HEK293 (cell line): ENCODE data around the gene IL10RB.
A peak's percentile ranks its signal among the peaks of the same experiment; 100 is the strongest.

Source experiments
- CTCF ChIA-PET: fragments of 350-600 bp; formaldehyde crosslinking; extraction: SDS; loops from one replicate; lab custom pipeline; 2021; ENCODE audit warnings: antibody characterized with exemption; lab: Yijun Ruan, JAX
- POLR2A ChIA-PET: fragments of 300-600 bp; formaldehyde crosslinking; extraction: SDS; loops from one replicate; lab custom pipeline; 2020; ENCODE audit warnings: antibody characterized with exemption, inconsistent platforms; lab: Yijun Ruan, JAX
- H3K27ac ChIP-seq: fragments of 200-500 bp; sonication (Bioruptor generic); 2 replicates; pipeline ENCODE4 v1.5.1; 2014; ENCODE audit warnings: low read depth, low read length, control low read depth, inconsistent platforms; ENCODE audit errors: extremely low read depth
- H3K36me3 ChIP-seq, 2 experiments: fragments of 200-500 bp in 1 of 2; sonication (Bioruptor generic) in 1 of 2; 1 replicate in 1 of 2; 2 replicates in 1 of 2; pipeline ENCODE4 v1.5.1; 2014 to 2017; ENCODE audit warnings: inconsistent platforms in 2 of 2, low read length in 2 of 2; ENCODE audit not compliant: control insufficient read depth in 2 of 2, insufficient read depth in 1 of 2
- H3K4me1 ChIP-seq: fragments of 200-500 bp; sonication (Bioruptor generic); 2 replicates; pipeline ENCODE4 v1.5.1; 2014; ENCODE audit warnings: mild to moderate bottlenecking, low read length, inconsistent platforms; ENCODE audit not compliant: control insufficient read depth, insufficient read depth
- H3K4me3 ChIP-seq: 2 replicates; pipeline ENCODE4 v1.5.1; 2011; ENCODE audit warnings: low read depth, mild to moderate bottlenecking, control low read depth, low read length, moderate library complexity
- H3K9me3 ChIP-seq: fragments of 200-500 bp; sonication (Bioruptor generic); 2 replicates; pipeline ENCODE4 v1.5.1; 2014; ENCODE audit warnings: low read depth, low read length, inconsistent platforms; ENCODE audit not compliant: control insufficient read depth, insufficient read depth
- GLI2 ChIP-seq: fragments of 450-650 bp; formaldehyde crosslinking; IDR thresholded peaks from 2 replicates; pipeline ENCODE4; 2017; ENCODE audit warnings: missing biosample characterization, missing genetic modification characterization, low read depth, borderline replicate concordance
- HOXC10 ChIP-seq: sonication (generic); formaldehyde crosslinking; IDR thresholded peaks from 2 replicates; pipeline ENCODE4 v1.8.1; 2023; ENCODE audit warnings: mild to moderate bottlenecking, missing genetic modification reagents
- HOXD13 ChIP-seq: sonication (generic); formaldehyde crosslinking; IDR thresholded peaks from 2 replicates; pipeline ENCODE4 v1.8.0; 2022; ENCODE audit warnings: missing genetic modification reagents, borderline replicate concordance
- IKZF3 ChIP-seq: fragments of 450-650 bp; IDR thresholded peaks from 2 replicates; pipeline ENCODE4 v1.5.0; 2018; ENCODE audit warnings: missing biosample characterization, mild to moderate bottlenecking, missing genetic modification characterization, moderate library complexity
- KLF1 ChIP-seq: fragments of 450-650 bp; formaldehyde crosslinking; IDR thresholded peaks from 2 replicates; pipeline ENCODE4 v1.5.1; 2016; ENCODE audit warnings: missing biosample characterization, missing genetic modification characterization
- KLF8 ChIP-seq: fragments of 450-650 bp; formaldehyde crosslinking; IDR thresholded peaks from 2 replicates; pipeline ENCODE4 v1.5.1; 2016; ENCODE audit warnings: missing biosample characterization, missing genetic modification characterization
- RBAK ChIP-seq: fragments of 450-650 bp; formaldehyde crosslinking; IDR thresholded peaks from 2 replicates; pipeline ENCODE4 v1.5.1; 2016; ENCODE audit warnings: missing biosample characterization, missing genetic modification characterization
- REPIN1 ChIP-seq: fragments of 450-650 bp; formaldehyde crosslinking; IDR thresholded peaks from 2 replicates; pipeline ENCODE4 v1.5.1; 2017; ENCODE audit warnings: missing biosample characterization, missing genetic modification characterization, low read depth
- SP2 ChIP-seq: fragments of 450-650 bp; formaldehyde crosslinking; IDR thresholded peaks from 2 replicates; pipeline ENCODE4 v1.5.1; 2016; ENCODE audit warnings: missing biosample characterization, missing genetic modification characterization
- SP3 ChIP-seq: fragments of 450-650 bp; formaldehyde crosslinking; IDR thresholded peaks from 2 replicates; pipeline ENCODE4 v1.5.1; 2016; ENCODE audit warnings: missing biosample characterization, missing genetic modification characterization
- SP7 ChIP-seq: fragments of 450-650 bp; formaldehyde crosslinking; IDR thresholded peaks from 2 replicates; pipeline ENCODE4 v1.5.1; 2016; ENCODE audit warnings: missing biosample characterization, missing genetic modification characterization
- TCF7L2 ChIP-seq: IDR thresholded peaks from 2 replicates; pipeline ENCODE4 v1.6.1; 2011; ENCODE audit warnings: low read depth, mild to moderate bottlenecking, inconsistent platforms, low read length, moderate library complexity, borderline replicate concordance
- WT1 ChIP-seq: fragments of 450-650 bp; formaldehyde crosslinking; IDR thresholded peaks from 2 replicates; pipeline ENCODE4 v1.5.1; 2016; ENCODE audit warnings: missing biosample characterization, missing genetic modification characterization
- ZBTB1 ChIP-seq: fragments of 450-650 bp; formaldehyde crosslinking; IDR thresholded peaks from 2 replicates; pipeline ENCODE4 v1.5.1; 2016; ENCODE audit warnings: missing biosample characterization, missing genetic modification characterization
- ZEB2 ChIP-seq: fragments of 450-650 bp; formaldehyde crosslinking; IDR thresholded peaks from 2 replicates; pipeline ENCODE4 v1.5.1; 2016; ENCODE audit warnings: missing biosample characterization, missing genetic modification characterization
- ZIC2 ChIP-seq: fragments of 450-650 bp; formaldehyde crosslinking; IDR thresholded peaks from 2 replicates; pipeline ENCODE4 v1.5.1; 2016; ENCODE audit warnings: missing biosample characterization, missing genetic modification characterization
- ZNF174 ChIP-seq: fragments of 450-650 bp; formaldehyde crosslinking; IDR thresholded peaks from 2 replicates; pipeline ENCODE4 v1.5.0; 2017; ENCODE audit warnings: missing biosample characterization, mild to moderate bottlenecking, missing genetic modification characterization
- ZNF221 ChIP-seq: fragments of 450-650 bp; formaldehyde crosslinking; IDR thresholded peaks from 2 replicates; pipeline ENCODE4 v1.5.1; 2017; ENCODE audit warnings: missing biosample characterization, missing genetic modification characterization, borderline replicate concordance
- ZNF280C ChIP-seq: fragments of 450-650 bp; formaldehyde crosslinking; IDR thresholded peaks from 2 replicates; pipeline ENCODE4 v1.5.1; 2016; ENCODE audit warnings: missing biosample characterization, missing genetic modification characterization
- ZNF350 ChIP-seq: fragments of 450-650 bp; formaldehyde crosslinking; IDR thresholded peaks from 2 replicates; pipeline ENCODE4 v1.5.0; 2017; ENCODE audit warnings: missing biosample characterization, mild to moderate bottlenecking, missing genetic modification characterization
- ZNF433 ChIP-seq: fragments of 450-650 bp; formaldehyde crosslinking; IDR thresholded peaks from 2 replicates; pipeline ENCODE4 v1.5.1; 2016; ENCODE audit warnings: missing biosample characterization, missing genetic modification characterization, low read depth
- ZNF585B ChIP-seq: fragments of 450-650 bp; formaldehyde crosslinking; IDR thresholded peaks from 2 replicates; pipeline ENCODE4 v1.5.1; 2016; ENCODE audit warnings: missing biosample characterization, missing genetic modification characterization
- ZNF629 ChIP-seq: fragments of 450-650 bp; formaldehyde crosslinking; IDR thresholded peaks from 2 replicates; pipeline ENCODE4 v1.5.1; 2017; ENCODE audit warnings: missing biosample characterization, missing genetic modification characterization
- ZNF654 ChIP-seq: fragments of 450-650 bp; formaldehyde crosslinking; IDR thresholded peaks from 2 replicates; pipeline ENCODE4 v1.5.1; 2016; ENCODE audit warnings: low read depth, missing biosample characterization, missing genetic modification characterization
- ZNF660 ChIP-seq: fragments of 450-650 bp; IDR thresholded peaks from 2 replicates; pipeline ENCODE4 v1.5.1; 2018; ENCODE audit warnings: missing biosample characterization, mild to moderate bottlenecking, missing genetic modification characterization
- ZNF792 ChIP-seq: fragments of 450-650 bp; formaldehyde crosslinking; IDR thresholded peaks from 2 replicates; pipeline ENCODE4 v1.5.1; 2016; ENCODE audit warnings: missing biosample characterization, missing genetic modification characterization
- ZSCAN23 ChIP-seq: fragments of 450-650 bp; formaldehyde crosslinking; IDR thresholded peaks from 2 replicates; pipeline ENCODE4 v1.5.1; 2016; ENCODE audit warnings: missing biosample characterization, missing genetic modification characterization
- TF ChIP-seq, protein P1 (sequence below): fragments of 450-650 bp; formaldehyde crosslinking; IDR thresholded peaks from 2 replicates; pipeline ENCODE4 v1.5.1; 2016; ENCODE audit warnings: missing biosample characterization, missing genetic modification characterization
- TF ChIP-seq, protein P2 (sequence below): fragments of 450-650 bp; formaldehyde crosslinking; IDR thresholded peaks from 2 replicates; pipeline ENCODE4 v1.5.1; 2016; ENCODE audit warnings: missing biosample characterization, missing genetic modification characterization

The IL10RB gene

GRCh38 chr21:33229784-33230544 is 36.2 kb upstream of the IL10RB start, which contains the start of gene IFNAR2 (continued):
- no peak for TF ChIP-seq HOXC10 (CRISPR knock-in tag)
- TF ChIP-seq ZEB2 (tag by site-specific recombination) = peak; percentile 92
- no peak; the same call in 1 of the 2 replicates for TF ChIP-seq REPIN1 (tag by site-specific recombination)
- TF ChIP-seq, protein P1, sequence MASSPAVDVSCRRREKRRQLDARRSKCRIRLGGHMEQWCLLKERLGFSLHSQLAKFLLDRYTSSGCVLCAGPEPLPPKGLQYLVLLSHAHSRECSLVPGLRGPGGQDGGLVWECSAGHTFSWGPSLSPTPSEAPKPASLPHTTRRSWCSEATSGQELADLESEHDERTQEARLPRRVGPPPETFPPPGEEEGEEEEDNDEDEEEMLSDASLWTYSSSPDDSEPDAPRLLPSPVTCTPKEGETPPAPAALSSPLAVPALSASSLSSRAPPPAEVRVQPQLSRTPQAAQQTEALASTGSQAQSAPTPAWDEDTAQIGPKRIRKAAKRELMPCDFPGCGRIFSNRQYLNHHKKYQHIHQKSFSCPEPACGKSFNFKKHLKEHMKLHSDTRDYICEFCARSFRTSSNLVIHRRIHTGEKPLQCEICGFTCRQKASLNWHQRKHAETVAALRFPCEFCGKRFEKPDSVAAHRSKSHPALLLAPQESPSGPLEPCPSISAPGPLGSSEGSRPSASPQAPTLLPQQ (tag by site-specific recombination) = peak; percentile 78; the same call in 1 of the 2 replicates
- no peak for TF ChIP-seq RBAK
- no peak for TF ChIP-seq GLI2 (tag by site-specific recombination)
- no peak for TF ChIP-seq ZNF629 (tag by site-specific recombination)
- TF ChIP-seq WT1 (tag by site-specific recombination) = no peak
- TF ChIP-seq ZNF433 (tag by site-specific recombination) = no peak
- no peak; the same call in 1 of the 2 replicates for TF ChIP-seq SP2 (tag by site-specific recombination)
- TF ChIP-seq ZNF280C (tag by site-specific recombination) = no peak
- no peak; the same call in 1 of the 2 replicates for TF ChIP-seq ZNF585B (tag by site-specific recombination)
- no peak for TF ChIP-seq TCF7L2
- no peak for TF ChIP-seq HOXD13 (CRISPR knock-in tag)
- TF ChIP-seq ZNF174 = no peak

- POLR2A ChIA-PET = interaction anchor here (1.2 to 1.5 kb wide), 2 partner anchors 94 to 214 kb away, joined by 4 to 5 read pairs; partner anchors contain the start of gene IFNAR1
- Histone ChIP-seq H3K9me3 (no peaks in the 10 kb centered on the region), H3K36me3 (no peaks in the 10 kb centered on the region), H3K4me1 (peaks cover 9% of the 10 kb centered on the region), H3K27ac (peak overlapping the region; percentile 89; the same call in 1 of the 2 replicates), H3K4me3 (peak overlapping the region; percentile 79)
- CTCF ChIA-PET = no interaction called here
- TF ChIP-seq ZNF654 (tag by site-specific recombination) = no peak
- no peak for TF ChIP-seq ZNF221
- no peak; the same call in 1 of the 2 replicates for TF ChIP-seq SP3 (tag by site-specific recombination)
- peak; percentile 46 for TF ChIP-seq SP2 (tag by site-specific recombination)
- TF ChIP-seq, protein P2, sequence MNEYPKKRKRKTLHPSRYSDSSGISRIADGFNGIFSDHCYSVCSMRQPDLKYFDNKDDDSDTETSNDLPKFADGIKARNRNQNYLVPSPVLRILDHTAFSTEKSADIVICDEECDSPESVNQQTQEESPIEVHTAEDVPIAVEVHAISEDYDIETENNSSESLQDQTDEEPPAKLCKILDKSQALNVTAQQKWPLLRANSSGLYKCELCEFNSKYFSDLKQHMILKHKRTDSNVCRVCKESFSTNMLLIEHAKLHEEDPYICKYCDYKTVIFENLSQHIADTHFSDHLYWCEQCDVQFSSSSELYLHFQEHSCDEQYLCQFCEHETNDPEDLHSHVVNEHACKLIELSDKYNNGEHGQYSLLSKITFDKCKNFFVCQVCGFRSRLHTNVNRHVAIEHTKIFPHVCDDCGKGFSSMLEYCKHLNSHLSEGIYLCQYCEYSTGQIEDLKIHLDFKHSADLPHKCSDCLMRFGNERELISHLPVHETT (tag by site-specific recombination) = no peak; the same call in 1 of the 2 replicates
- no peak for TF ChIP-seq ZNF792
- 0 out of 2 replicates have a peak, but pooled peaks have one; percentile 14 for TF ChIP-seq ZSCAN23 (tag by site-specific recombination)
- TF ChIP-seq SP7 = 0 out of 2 replicates have a peak, but pooled peaks have one; percentile 12
- TF ChIP-seq KLF1 (tag by site-specific recombination) = peak; percentile 22; the same call in 1 of the 2 replicates
- no peak for TF ChIP-seq IKZF3
- no peak for TF ChIP-seq ZNF350
- peak; percentile 23; the same call in 1 of the 2 replicates for TF ChIP-seq KLF8 (tag by site-specific recombination)
- TF ChIP-seq ZIC2 (tag by site-specific recombination) = no peak
- no peak for TF ChIP-seq ZNF660 (tag by site-specific recombination)
- TF ChIP-seq ZBTB1 = no peak
Measured at GRCh38 chr21:33230545-33231324, 35.4 kb upstream of the IL10RB start.
